Measurements from ENCODE around the gene TMEM184B.

TMEM184B gene

DNA sequence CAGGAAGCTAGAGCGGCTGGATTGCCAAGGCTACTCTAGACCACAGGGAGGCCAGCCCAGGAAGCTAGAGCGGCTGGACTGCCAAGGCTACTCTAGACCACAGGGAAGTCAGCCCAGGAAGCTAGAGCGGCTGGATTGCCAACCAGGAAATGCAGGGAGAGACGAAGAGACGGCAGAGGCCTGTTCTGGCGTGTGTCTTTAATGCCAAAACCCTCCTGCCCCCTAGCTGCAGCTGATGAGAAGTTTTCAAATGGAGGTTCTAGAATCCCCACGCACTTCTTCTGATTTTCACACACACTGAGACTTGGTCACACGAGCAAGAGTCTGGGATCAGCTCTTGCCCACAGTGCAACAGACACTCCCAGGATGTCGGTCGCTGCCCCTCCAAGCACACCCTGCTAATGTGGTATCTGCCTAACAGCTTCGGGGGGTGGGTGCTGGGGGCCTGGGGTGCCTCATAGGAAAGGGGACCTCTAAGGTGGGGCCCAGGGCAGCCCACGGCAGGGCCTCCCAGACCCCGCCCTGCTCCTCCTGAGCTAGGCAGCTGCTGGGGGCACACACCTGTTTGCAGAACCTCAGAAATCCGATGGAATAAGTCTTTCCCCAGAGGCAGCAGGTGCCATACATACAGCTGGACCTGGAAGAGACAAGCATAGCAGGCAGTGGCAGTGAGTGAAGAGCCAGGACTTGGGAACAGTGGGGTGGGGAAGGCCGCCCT, 42.5 kb downstream of the TMEM184B start:
- Histone ChIP-seq H3K9me3 (ENCODE audit: low read length) (no peaks in the 10 kb centered on the region), H2AFZ (ENCODE audit: low read depth, low read length) (no peak overlapping the region), H3K4me3 (ENCODE audit: low read length) (no peak overlapping the region), H3K27me3 (ENCODE audit: insufficient read depth, low read length) (no peaks in the 10 kb centered on the region), H3K4me1 (ENCODE audit: insufficient read depth, low read length) (peaks cover 12% of the 10 kb centered on the region), H3K36me3 (ENCODE audit: insufficient read depth, low read length) (peaks cover 57% of the 10 kb centered on the region)

DNA sequence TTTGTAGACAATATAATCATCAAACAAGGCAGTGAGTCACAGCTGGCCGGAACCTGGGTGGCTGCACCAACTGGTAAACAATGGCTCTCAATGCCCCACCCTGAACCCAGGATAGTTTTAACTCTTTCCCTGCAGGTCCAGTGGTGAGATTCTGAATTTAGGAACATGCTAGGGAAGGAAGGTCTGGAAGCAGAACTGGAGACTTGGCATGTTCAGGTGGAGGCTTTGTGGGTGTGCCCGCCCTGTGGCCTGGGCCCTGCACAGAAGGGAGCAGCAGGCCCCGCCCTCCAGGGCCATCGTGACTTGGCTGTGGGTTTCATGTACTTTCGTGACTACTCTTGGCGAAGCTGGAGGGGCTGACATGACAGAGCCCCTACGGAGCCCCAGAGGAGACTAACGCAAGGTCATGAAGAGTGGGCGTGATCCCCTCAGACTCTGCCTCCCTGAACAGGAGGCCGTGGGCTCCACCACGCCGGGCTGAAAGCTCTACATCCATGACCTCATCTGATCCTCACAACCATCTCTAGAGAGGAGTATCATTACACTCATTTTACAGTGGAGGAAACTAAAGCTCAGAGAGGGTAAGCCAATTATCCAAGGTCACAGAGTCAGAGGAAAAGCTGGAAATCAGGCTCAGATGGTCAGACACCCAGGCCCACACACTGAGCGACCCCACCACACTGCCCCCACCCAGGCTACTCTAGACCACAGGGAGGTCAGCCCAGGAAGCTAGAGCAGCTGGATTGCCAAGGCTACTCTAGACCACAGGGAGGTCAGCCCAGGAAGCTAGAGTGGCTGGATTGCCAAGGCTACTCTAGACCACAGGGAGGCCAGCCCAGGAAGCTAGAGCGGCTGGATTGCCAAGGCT, 43.7 kb downstream of the TMEM184B start:
- Histone ChIP-seq H2AFZ (ENCODE audit: low read depth, low read length) (no peak overlapping the region), H3K9me3 (ENCODE audit: low read length) (no peaks in the 10 kb centered on the region), H3K4me1 (ENCODE audit: insufficient read depth, low read length) (peaks cover 12% of the 10 kb centered on the region), H3K27me3 (ENCODE audit: insufficient read depth, low read length) (no peaks in the 10 kb centered on the region), H3K4me3 (ENCODE audit: low read length) (no peak overlapping the region), H3K36me3 (ENCODE audit: insufficient read depth, low read length) (peaks cover 59% of the 10 kb centered on the region)

DNA sequence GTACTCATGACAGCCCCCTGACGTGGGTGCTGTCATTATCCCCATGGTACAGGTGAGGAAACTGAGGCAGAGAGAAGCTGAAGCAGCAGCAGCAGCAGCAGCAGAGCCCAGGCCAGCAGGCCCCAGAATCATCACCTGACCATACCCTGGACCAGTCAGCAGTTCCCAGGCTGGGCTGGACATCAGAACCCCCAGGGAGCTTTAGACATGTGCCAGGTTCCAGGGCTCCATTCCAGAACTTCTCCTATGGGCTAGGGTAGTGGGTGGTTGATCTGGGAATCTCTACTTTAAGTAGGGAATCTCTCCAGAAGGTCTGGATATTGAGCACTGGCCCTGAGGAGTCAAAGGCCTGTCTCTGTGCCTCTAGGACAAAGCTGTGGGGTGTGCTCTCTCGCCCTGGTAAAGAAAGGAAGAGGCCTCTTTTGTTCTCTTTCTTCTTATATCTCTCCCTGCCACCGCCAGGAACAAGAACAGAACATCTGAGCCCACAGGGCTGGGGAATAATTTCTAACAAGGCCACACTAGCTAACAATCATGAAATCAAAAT, 44.4 kb downstream of the TMEM184B start:
- no peaks in the 10 kb centered on the region for H3K27me3 ChIP-seq (ENCODE audit: insufficient read depth, low read length)
- H3K9me3 ChIP-seq (ENCODE audit: low read length): no peaks in the 10 kb centered on the region
- H3K4me1 ChIP-seq (ENCODE audit: insufficient read depth, low read length): peaks cover 12% of the 10 kb centered on the region
- H3K4me3 ChIP-seq (ENCODE audit: low read length): no peak overlapping the region
- H2AFZ ChIP-seq (ENCODE audit: low read depth, low read length): no peak overlapping the region
- peaks cover 55% of the 10 kb centered on the region for H3K36me3 ChIP-seq (ENCODE audit: insufficient read depth, low read length)

DNA sequence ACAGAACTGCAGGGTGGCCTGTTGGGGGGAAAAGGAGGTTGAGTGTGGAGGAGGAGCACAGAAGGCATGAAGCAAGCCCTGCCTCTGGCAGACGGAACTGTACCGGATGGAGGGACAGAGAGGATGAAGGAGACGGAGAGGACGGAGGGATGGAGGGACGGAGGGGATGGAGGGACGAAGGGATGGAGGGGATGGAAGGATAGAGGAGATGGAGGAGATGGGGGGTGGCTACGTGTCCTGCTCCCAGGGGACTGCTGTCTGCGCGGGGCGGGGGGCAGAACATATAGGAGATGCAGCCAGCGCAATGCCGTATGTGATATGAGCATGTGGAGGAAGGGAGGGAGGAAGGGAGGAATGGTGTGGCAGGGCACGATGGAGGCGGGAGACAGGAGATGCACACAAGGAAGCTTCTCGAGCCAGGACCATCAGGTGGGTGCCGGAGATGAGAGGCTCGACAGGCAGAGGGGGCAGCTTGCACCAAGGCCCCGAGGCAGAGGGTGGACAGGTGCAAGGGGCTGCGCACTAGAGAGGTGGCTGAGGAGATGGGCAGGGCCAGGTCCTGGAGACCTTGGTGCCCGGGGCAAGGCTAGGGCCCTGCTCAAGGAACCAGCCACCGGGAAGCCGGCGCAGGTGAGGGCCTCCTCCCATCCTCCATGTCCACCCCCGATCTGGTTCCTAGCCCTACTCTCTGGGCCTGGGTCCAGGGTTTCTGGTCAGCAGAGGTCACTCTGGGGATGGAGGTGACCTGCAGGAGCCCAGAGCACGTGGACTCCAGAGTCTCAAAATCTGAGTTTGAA, 45.8 kb downstream of the TMEM184B start:
- Histone ChIP-seq H3K36me3 (ENCODE audit: insufficient read depth, low read length) (peaks cover 55% of the 10 kb centered on the region), H2AFZ (ENCODE audit: low read depth, low read length) (no peak overlapping the region), H3K4me3 (ENCODE audit: low read length) (no peak overlapping the region), H3K9me3 (ENCODE audit: low read length) (no peaks in the 10 kb centered on the region), H3K27me3 (ENCODE audit: insufficient read depth, low read length) (no peaks in the 10 kb centered on the region), H3K4me1 (ENCODE audit: insufficient read depth, low read length) (peaks cover 12% of the 10 kb centered on the region)

DNA sequence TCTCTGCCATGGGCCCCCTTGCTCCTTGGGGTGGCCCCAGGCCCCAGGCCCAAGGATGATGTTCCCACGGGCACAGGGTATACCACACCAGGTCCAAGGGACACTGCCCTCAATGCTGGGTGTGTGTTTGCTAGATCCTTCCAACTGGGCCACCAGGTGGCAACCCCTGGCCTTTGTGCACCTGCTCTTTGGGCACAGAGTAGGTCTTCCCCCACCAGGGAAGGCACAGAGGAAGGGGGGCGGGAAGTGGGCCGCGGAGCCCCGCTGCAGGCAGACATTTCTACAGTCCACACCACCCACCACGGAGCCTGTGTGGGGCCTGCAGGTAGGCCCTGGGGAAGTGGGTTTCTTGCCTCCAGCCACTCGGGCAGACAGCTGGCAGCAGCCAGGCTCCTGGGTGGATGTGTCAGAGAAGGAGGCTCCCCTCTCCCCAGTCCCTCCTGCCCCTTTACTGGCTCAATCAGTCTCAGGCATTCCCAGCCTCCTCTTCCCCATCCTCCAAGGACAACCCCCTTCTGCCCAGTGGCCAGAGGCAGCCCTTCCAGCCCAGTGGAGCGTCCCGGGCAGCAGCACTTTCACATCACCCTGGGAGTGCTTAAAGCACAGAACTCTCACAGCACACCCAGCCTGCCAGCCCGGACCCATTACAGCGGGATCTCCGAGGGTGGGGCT, 49.4 kb downstream of the TMEM184B start:
- H3K4me1 ChIP-seq (ENCODE audit: insufficient read depth, low read length): peaks cover 11% of the 10 kb centered on the region
- H3K4me3 ChIP-seq (ENCODE audit: low read length): no peak overlapping the region
- H3K27me3 ChIP-seq (ENCODE audit: insufficient read depth, low read length): no peaks in the 10 kb centered on the region
- H3K36me3 ChIP-seq (ENCODE audit: insufficient read depth, low read length): peaks cover 43% of the 10 kb centered on the region
- no peaks in the 10 kb centered on the region for H3K9me3 ChIP-seq (ENCODE audit: low read length)
- H2AFZ ChIP-seq (ENCODE audit: low read depth, low read length): no peak overlapping the region

DNA sequence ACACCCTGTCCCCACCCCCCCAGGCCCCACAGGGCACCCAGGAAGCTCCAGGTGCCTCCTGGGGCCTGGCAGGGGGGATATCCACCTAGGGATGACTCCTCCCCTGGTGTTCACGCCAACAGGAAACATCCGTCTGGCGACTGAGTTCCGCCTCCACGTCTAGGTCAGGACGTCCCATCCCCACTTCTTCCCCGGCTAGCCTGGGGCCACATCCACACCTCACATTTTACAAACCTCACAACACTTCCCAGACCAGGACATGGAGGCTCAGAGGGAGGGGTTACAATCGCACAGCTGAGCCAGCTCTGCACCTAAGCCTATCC, 50.1 kb downstream of the TMEM184B start:
- no peaks in the 10 kb centered on the region for H3K27me3 ChIP-seq (ENCODE audit: insufficient read depth, low read length)
- peaks cover 37% of the 10 kb centered on the region for H3K36me3 ChIP-seq (ENCODE audit: insufficient read depth, low read length)
- no peaks in the 10 kb centered on the region for H3K9me3 ChIP-seq (ENCODE audit: low read length)
- no peak overlapping the region for H2AFZ ChIP-seq (ENCODE audit: low read depth, low read length)
- peaks cover 10% of the 10 kb centered on the region for H3K4me1 ChIP-seq (ENCODE audit: insufficient read depth, low read length)
- H3K4me3 ChIP-seq (ENCODE audit: low read length): no peak overlapping the region

DNA sequence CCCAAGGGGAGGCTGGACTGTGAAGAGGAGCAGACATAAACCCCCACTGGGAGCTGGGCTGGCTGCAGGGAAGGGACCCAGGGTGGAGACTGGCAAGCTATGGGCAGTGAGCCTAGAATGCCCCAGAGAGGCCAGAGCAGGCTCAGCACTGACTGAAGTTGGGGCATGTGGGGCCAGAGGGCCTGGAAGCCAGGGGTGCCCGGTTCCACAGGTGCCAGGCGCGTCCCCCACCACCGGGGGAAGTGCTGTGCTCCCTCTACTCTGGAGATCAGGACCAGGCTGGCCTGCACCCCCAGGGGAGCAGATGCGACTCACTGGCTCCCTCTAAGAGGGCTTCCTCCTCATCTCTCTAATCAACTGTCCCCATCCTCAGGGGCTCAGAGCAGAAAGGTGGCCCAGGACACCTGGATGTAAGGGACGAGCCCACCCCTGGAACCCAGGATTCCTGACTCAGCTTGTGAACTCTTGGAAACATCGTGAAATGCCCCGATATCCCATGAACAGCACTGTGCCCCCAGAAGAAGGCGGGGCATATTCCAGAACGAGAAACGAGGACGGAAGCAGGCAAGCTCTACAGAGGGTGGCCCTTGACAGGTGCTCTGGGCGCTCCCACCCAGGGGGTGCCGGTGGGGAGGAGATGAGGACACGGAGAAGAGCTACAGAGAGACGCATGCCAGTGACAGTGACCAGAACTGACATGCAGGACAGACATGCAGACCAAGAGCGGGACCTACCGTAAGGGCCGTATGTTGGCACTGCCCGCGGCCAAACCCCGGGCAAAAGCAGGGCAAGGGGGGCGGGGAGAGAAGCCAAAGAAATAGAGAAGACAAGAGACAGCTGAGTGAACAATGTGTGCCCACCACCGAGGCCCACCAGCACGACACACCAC, 50.7 kb downstream of the TMEM184B start:
- peaks cover 37% of the 10 kb centered on the region for H3K36me3 ChIP-seq (ENCODE audit: insufficient read depth, low read length)

DNA sequence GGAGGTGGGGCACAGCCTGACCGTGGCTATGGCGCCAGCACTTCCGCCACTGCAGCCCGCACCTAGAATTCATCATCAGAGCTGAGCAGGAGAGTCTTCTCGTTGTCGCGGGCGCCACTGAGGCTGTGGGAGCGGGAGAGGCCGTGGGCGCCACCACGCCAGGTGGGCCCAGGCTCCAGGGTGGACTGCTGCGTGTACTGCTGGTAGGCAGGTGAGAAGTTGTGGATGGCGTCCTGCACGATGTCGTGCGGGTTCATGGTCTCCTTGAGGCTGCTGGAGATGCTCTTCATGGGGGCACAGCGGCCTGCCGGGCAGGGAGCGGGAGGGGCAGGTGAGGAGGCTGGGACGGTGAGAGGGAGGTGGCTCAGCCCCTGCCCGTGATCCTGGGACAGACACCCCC, 51.4 kb downstream of the TMEM184B start:
- Histone ChIP-seq H3K36me3 (ENCODE audit: insufficient read depth, low read length) (peaks cover 30% of the 10 kb centered on the region), H3K4me1 (ENCODE audit: insufficient read depth, low read length) (peaks cover 10% of the 10 kb centered on the region), H3K9me3 (ENCODE audit: low read length) (no peaks in the 10 kb centered on the region), H2AFZ (ENCODE audit: low read depth, low read length) (no peak overlapping the region), H3K4me3 (ENCODE audit: low read length) (no peak overlapping the region), H3K27me3 (ENCODE audit: insufficient read depth, low read length) (no peaks in the 10 kb centered on the region)

More for the DNA sequence above, 50.7 kb downstream of the TMEM184B start:
- no peak overlapping the region for H3K4me3 ChIP-seq (ENCODE audit: low read length)
- H2AFZ ChIP-seq (ENCODE audit: low read depth, low read length): no peak overlapping the region
- H3K4me1 ChIP-seq (ENCODE audit: insufficient read depth, low read length): peaks cover 10% of the 10 kb centered on the region
- no peaks in the 10 kb centered on the region for H3K9me3 ChIP-seq (ENCODE audit: low read length)
- H3K27me3 ChIP-seq (ENCODE audit: insufficient read depth, low read length): no peaks in the 10 kb centered on the region

DNA sequence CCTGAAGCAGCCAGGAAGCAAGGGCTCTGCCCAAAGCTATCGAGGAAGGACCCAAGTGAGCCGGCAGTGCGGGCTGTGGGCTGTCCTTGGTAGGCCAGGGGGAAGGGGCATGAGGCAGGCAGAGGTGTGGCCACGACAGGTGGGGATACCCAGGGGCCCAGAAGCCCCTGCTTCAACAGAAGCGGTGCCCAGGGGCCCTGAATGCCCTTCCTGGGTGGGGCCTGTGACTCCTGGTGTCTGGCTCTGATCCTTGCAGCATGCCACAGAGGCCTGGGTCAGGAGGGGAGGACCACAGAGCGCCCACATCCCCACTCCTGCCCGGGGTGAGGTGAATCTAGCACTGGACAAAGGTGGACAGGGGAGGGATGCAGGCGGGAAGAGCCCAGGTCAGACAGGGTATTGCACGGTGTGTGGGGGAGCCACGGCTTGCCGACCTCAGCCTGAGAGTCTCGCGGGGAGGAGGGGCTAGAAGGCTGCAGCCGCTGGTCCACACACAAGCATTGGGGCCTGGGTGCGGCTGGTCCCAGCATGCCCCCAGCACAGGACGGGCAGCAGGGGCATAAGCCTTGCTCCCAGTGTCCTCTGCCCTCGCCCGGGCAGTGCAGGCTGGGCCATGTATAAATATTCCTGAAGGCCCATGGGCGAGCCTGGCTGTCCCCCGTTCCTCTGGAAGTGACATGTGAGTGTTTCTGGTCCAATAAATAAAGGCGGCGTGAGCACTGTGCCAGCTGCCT, 52.0 kb downstream of the TMEM184B start:
- no peak overlapping the region for H2AFZ ChIP-seq (ENCODE audit: low read depth, low read length)

DNA sequence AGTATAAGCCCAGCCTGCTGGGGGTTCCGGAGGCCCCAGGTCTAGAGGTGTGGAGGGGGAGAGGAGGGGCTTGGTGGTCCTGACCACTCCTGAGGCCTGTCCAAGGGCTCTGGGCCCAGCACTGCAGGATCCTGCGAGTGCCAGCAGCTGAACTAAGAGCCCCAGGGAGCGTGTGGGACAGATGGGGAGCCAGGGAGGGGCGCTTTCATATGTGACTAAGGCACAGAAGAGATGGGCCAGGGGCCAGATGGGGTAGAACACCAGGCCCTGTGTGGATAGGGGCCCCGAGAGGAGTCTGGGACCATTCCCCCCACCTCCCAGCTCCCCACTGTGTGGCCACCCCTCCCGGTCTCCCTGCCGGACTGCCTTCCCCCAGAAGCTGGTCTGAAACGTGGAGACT, 52.6 kb downstream of the TMEM184B start:
- Histone ChIP-seq H3K4me1 (ENCODE audit: insufficient read depth, low read length) (peaks cover 10% of the 10 kb centered on the region), H3K36me3 (ENCODE audit: insufficient read depth, low read length) (peaks cover 26% of the 10 kb centered on the region), H3K4me3 (ENCODE audit: low read length) (no peak overlapping the region), H2AFZ (ENCODE audit: low read depth, low read length) (no peak overlapping the region), H3K27me3 (ENCODE audit: insufficient read depth, low read length) (no peaks in the 10 kb centered on the region), H3K9me3 (ENCODE audit: low read length) (no peaks in the 10 kb centered on the region)

More for the DNA sequence above, 52.0 kb downstream of the TMEM184B start:
- Histone ChIP-seq H3K9me3 (ENCODE audit: low read length) (no peaks in the 10 kb centered on the region), H3K27me3 (ENCODE audit: insufficient read depth, low read length) (no peaks in the 10 kb centered on the region), H3K36me3 (ENCODE audit: insufficient read depth, low read length) (peaks cover 28% of the 10 kb centered on the region), H3K4me3 (ENCODE audit: low read length) (no peak overlapping the region), H3K4me1 (ENCODE audit: insufficient read depth, low read length) (peaks cover 10% of the 10 kb centered on the region)

DNA sequence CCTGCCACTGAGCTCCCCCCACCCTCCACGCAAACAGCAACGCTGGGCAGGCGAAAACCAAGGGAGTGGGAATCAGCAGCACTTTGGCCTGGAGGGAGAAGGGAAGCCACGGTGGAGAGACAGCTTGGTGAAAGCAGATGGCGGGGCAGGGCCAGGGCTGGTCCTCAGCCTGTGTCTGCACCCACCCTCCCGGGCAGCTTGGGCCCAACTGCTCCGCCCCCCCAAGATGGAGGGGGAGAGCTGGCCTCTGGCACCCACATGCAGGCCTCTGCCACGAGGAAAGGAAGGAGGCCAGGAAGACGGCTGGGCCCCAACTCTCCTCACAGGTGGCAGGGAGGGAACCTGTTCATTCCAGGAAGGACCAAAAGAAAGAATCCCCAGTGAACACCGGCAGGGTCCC, 53.2 kb downstream of the TMEM184B start:
- H3K9me3 ChIP-seq (ENCODE audit: low read length): no peaks in the 10 kb centered on the region
- peaks cover 10% of the 10 kb centered on the region for H3K4me1 ChIP-seq (ENCODE audit: insufficient read depth, low read length)
- peaks cover 21% of the 10 kb centered on the region for H3K36me3 ChIP-seq (ENCODE audit: insufficient read depth, low read length)
- no peaks in the 10 kb centered on the region for H3K27me3 ChIP-seq (ENCODE audit: insufficient read depth, low read length)
- H3K4me3 ChIP-seq (ENCODE audit: low read length): no peak overlapping the region
- no peak overlapping the region for H2AFZ ChIP-seq (ENCODE audit: low read depth, low read length)
